HCT116 (cell line): ENCODE results near the gene SUFU.

Experiments used
- CEBPB ChIP-seq: IDR thresholded peaks from 2 replicates; pipeline ENCODE4 v1.6.1; 2012; ENCODE audit warnings: low read depth
- CTCF ChIP-seq, 3 experiments: fragments of 200-600 bp in 1 of 3; sonication (generic) in 1 of 3; IDR thresholded peaks in 2 of 3; conservative IDR thresholded peaks in 1 of 3; 2 replicates each; pipeline ENCODE4 v1.5.1; 2012 to 2017; ENCODE audit warnings: low read depth in 2 of 3, low read length in 2 of 3, antibody characterized with exemption in 1 of 3, borderline replicate concordance in 1 of 3, control low read depth in 1 of 3, mild to moderate bottlenecking in 1 of 3, mixed read lengths in 1 of 3, mixed run types in 1 of 3, moderate library complexity in 1 of 3; ENCODE audit not compliant: insufficient read depth in 1 of 3
- ELF1 ChIP-seq: IDR thresholded peaks from 2 replicates; pipeline ENCODE4 v1.6.1; 2012; ENCODE audit warnings: low read depth, borderline replicate concordance
- EZH2 ChIP-seq: fragments of 200-600 bp; sonication (generic); IDR thresholded peaks from 2 replicates; pipeline ENCODE4 v1.6.1; 2017; ENCODE audit warnings: antibody characterized with exemption, mixed run types
- JUND ChIP-seq: IDR thresholded peaks from 2 replicates; pipeline ENCODE4 v1.6.1; 2012
- MAX ChIP-seq: IDR thresholded peaks from 2 replicates; pipeline ENCODE4 v1.6.1; 2012
- POLR2A ChIP-seq: IDR thresholded peaks from 2 replicates; pipeline ENCODE4 v1.7.0; 2011; ENCODE audit warnings: borderline replicate concordance; ENCODE audit not compliant: insufficient read depth, insufficient read length; ENCODE audit errors: extremely low read depth
- POLR2AphosphoS5 ChIP-seq: IDR thresholded peaks from 2 replicates; pipeline ENCODE4 v1.6.1; 2011; ENCODE audit warnings: mild to moderate bottlenecking, low read depth, low read length, moderate library complexity
- RAD21 ChIP-seq: IDR thresholded peaks from 2 replicates; pipeline ENCODE4 v1.6.1; 2012; ENCODE audit warnings: low read depth, mild to moderate bottlenecking
- REST ChIP-seq: IDR thresholded peaks from 2 replicates; pipeline ENCODE4 v1.6.1; 2012; ENCODE audit warnings: low read depth
- ZBTB33 ChIP-seq: IDR thresholded peaks from 2 replicates; pipeline ENCODE4 v1.6.1; 2011; ENCODE audit warnings: mild to moderate bottlenecking, low read length, moderate library complexity; ENCODE audit not compliant: insufficient replicate concordance; ENCODE audit errors: extremely low read depth
- ZFX ChIP-seq: fragments of 450-650 bp; IDR thresholded peaks from 2 replicates; pipeline ENCODE4 v1.6.1; 2017

- TF ChIP-seq RAD21: no peak
- TF ChIP-seq CTCF (IDR thresholded peaks at IDR 0.05 in 2 of 3, conservative IDR thresholded peaks at IDR 0.05 in 1 of 3; ENCODE audit: borderline replicate concordance in 1 of 3, insufficient read depth in 1 of 3, low read depth in 2 of 3, low read length in 2 of 3): no peak
- TF ChIP-seq ZBTB33: no peak
- no peak for TF ChIP-seq REST
- no peak for TF ChIP-seq MAX
- no peak for TF ChIP-seq ZFX
- no peak for TF ChIP-seq CEBPB
- no peak for TF ChIP-seq POLR2AphosphoS5
- no peak for TF ChIP-seq POLR2A
- TF ChIP-seq EZH2: no peak
- no peak for TF ChIP-seq ELF1
- TF ChIP-seq JUND: no peak
These were observed 33.6 kb downstream of the SUFU start for GRCh38 chr10:102537367-102537766.
